KMS-11 (cell line): ENCODE data around the gene CAVIN1.
"Not testable (repeated sequence)": the region's sequence is repeated elsewhere in the genome, so short reads cannot be mapped to it uniquely, and the experiment has no call there.

ENCODE experiments used
- H2AFZ ChIP-seq: fragments of 200-600 bp; sonication (generic); 2 replicates; pipeline ENCODE4 v1.6.1; 2016; ENCODE audit warnings: antibody characterized with exemption, mixed run types, low read depth
- H3K27ac ChIP-seq: fragments of 200-600 bp; sonication (generic); 2 replicates; pipeline ENCODE4 v1.6.1; 2016; ENCODE audit warnings: mild to moderate bottlenecking, mixed run types
- H3K27me3 ChIP-seq: fragments of 200-600 bp; sonication (generic); 2 replicates; pipeline ENCODE4 v1.6.1; 2017; ENCODE audit warnings: mild to moderate bottlenecking, low read depth, mixed run types, moderate library complexity; ENCODE audit not compliant: insufficient read depth
- H3K36me3 ChIP-seq: fragments of 200-600 bp; sonication (generic); 2 replicates; pipeline ENCODE4 v1.6.1; 2017; ENCODE audit warnings: mild to moderate bottlenecking, mixed run types; ENCODE audit not compliant: insufficient read depth
- H3K4me1 ChIP-seq: fragments of 200-600 bp; sonication (generic); 2 replicates; pipeline ENCODE4 v1.6.1; 2016; ENCODE audit warnings: mild to moderate bottlenecking, low read depth, mixed run types; ENCODE audit not compliant: poor library complexity, severe bottlenecking
- H3K4me2 ChIP-seq: fragments of 200-600 bp; sonication (generic); 2 replicates; pipeline ENCODE4 v1.7.0; 2016; ENCODE audit warnings: mild to moderate bottlenecking, mixed run types
- H3K4me3 ChIP-seq: fragments of 200-600 bp; sonication (generic); IDR thresholded peaks from 2 replicates; pipeline ENCODE4 v1.6.1; 2017; ENCODE audit warnings: low read depth, low read length, mixed read lengths; ENCODE audit not compliant: insufficient read depth
- H3K79me2 ChIP-seq: fragments of 200-600 bp; sonication (generic); 2 replicates; pipeline ENCODE4 v1.6.1; 2016; ENCODE audit warnings: low read depth, mixed run types; ENCODE audit not compliant: insufficient read depth
- H3K9ac ChIP-seq: fragments of 200-600 bp; sonication (generic); 2 replicates; pipeline ENCODE4 v1.6.1; 2016; ENCODE audit warnings: mild to moderate bottlenecking, mixed run types
- H4K20me1 ChIP-seq: fragments of 200-600 bp; sonication (generic); 2 replicates; pipeline ENCODE4 v1.6.1; 2016; ENCODE audit warnings: mild to moderate bottlenecking, mixed run types; ENCODE audit not compliant: insufficient read depth
- CTCF ChIP-seq: fragments of 200-600 bp; sonication (generic); conservative IDR thresholded peaks from 2 replicates; pipeline ENCODE4 v1.6.1; 2017; ENCODE audit warnings: low read depth, mild to moderate bottlenecking, antibody characterized with exemption, low read length, moderate library complexity, mixed read lengths

CAVIN1 gene

GRCh38 chr17:42421136-42421506 lies 1.9 kb downstream of the CAVIN1 start:
- no peaks in the 10 kb centered on the region for H3K79me2 ChIP-seq
- H3K4me1 ChIP-seq, result no peaks in the 10 kb centered on the region
- peaks cover 5% of the 10 kb centered on the region; the same call in 1 of the 2 replicates for H3K27me3 ChIP-seq
- no peak overlapping the region for H3K9ac ChIP-seq
- no peaks in the 10 kb centered on the region for H4K20me1 ChIP-seq
- H3K4me2 ChIP-seq, result no peak overlapping the region
- no peak overlapping the region for H3K4me3 ChIP-seq
- no peak for TF ChIP-seq CTCF
- no peaks in the 10 kb centered on the region for H3K36me3 ChIP-seq
- no peak overlapping the region for H2AFZ ChIP-seq
- no peak overlapping the region for H3K27ac ChIP-seq

- H3K4me2 ChIP-seq, H3K9ac ChIP-seq, H3K36me3 ChIP-seq, H3K79me2 ChIP-seq, H3K4me1 ChIP-seq, H3K27ac ChIP-seq, H4K20me1 ChIP-seq, H3K4me3 ChIP-seq, H3K27me3 ChIP-seq, H2AFZ ChIP-seq: not testable (repeated sequence)
Observed at GRCh38 chr17:42417981-42418380, 5.1 kb downstream of the CAVIN1 start.

GRCh38 chr17:42414704-42415409 lies 8.2 kb downstream of the CAVIN1 start:
- Histone ChIP-seq H3K79me2 (no peaks in the 10 kb centered on the region), H3K36me3 (no peaks in the 10 kb centered on the region), H3K27me3 (no peaks in the 10 kb centered on the region), H3K27ac (no peak overlapping the region), H3K4me1 (no peaks in the 10 kb centered on the region), H3K9ac (no peak overlapping the region), H4K20me1 (no peaks in the 10 kb centered on the region), H3K4me2 (no peak overlapping the region), H2AFZ (no peak overlapping the region), H3K4me3 (no peak overlapping the region)
- TF ChIP-seq CTCF, result no peak

- Histone ChIP-seq H4K20me1 (no peaks in the 10 kb centered on the region), H3K4me2 (no peak overlapping the region), H3K27me3 (no peaks in the 10 kb centered on the region), H2AFZ (no peak overlapping the region), H3K36me3 (no peaks in the 10 kb centered on the region), H3K4me3 (no peak overlapping the region), H3K9ac (no peak overlapping the region), H3K27ac (no peak overlapping the region), H3K4me1 (no peaks in the 10 kb centered on the region), H3K79me2 (no peaks in the 10 kb centered on the region)
- TF ChIP-seq CTCF, result no peak
Observed at GRCh38 chr17:42413464-42414040, 9.5 kb downstream of the CAVIN1 start.
